ENCODE results near the gene HTRA3. TPM values are rescaled to one million over a fixed set of nuclear protein-coding genes. Genes with fewer than 3 reads are reported as not detected.

The HTRA3 gene
- total and polyA plus RNA-seq, 2 of the 4 experiments (the other 2 are of a cell fraction) = 1.3 to 9.5 TPM

DNA sequence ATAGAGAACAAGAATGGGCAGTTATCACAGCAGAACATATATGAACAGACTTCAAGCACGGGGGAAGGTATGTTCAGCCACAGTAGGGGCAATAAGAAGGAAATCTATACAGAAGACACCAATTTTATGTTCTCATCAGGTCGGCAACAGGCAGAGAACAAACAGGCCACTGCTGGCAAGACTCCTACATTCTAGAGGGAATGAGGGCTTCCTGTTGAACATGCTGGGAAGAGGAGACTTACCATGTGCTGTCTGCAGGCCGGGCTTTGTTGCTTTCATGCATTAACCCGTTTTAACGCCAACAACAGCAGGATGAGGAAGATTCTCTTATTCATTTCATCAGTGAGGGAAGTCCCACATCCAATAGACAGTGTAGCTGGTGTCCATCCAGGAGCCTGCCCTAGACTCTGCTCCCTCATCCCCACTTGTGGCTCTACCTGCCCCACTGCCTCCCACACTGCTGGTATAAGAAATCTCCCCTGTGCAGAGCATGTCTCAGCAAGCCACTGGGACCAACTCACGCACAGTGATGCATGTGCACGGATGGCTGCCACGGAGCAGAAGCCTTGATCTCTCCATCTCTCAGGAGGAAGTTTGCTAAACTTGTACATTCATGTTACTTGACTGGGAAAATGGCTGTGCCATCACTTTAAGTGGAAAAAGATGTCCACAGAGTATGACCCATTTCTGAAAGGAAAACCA lies 86.5 kb downstream of the HTRA3 start:
- H4K5ac ChIP-seq (ENCODE audit: low read depth, low read length) = no peak overlapping the region
- WGBS, 2 experiments (ENCODE audit: extremely low coverage in 2 of 2, insufficient read length in 1 of 2) = no CpG with 5 or more reads among the region's 8 CpGs
- no peak overlapping the region for H2BK5ac ChIP-seq (ENCODE audit: low read depth, low read length, poor library complexity, severe bottlenecking)
- intact Hi-C loops (cut with micrococcal nuclease) (loop anchor here (2.0 kb wide), 1 partner anchor 37 kb away; no protein-coding TSS in a partner anchor), dilution Hi-C loops (cut with HindIII; ENCODE audit: low sequenced_read_pairs, unreplicated experiment) (no loop called here), in situ Hi-C loops (cut with MboI; ENCODE audit: low sequenced_read_pairs) (no loop called here)
- H3K9me1 ChIP-seq (ENCODE audit: insufficient read depth, low read length) = peaks cover 10% of the 10 kb centered on the region; the same call in 1 of the 2 replicates
- DNase-seq = peak; percentile 31
- no peak overlapping the region for H2BK20ac ChIP-seq (ENCODE audit: low read depth, low read length)
- no peak overlapping the region for H3K4me3 ChIP-seq (ENCODE audit: insufficient read depth, low read depth, low read length)
- H3K4me2 ChIP-seq (ENCODE audit: low read depth, low read length) = no peak overlapping the region
- no peak overlapping the region for H2AFZ ChIP-seq (replicated peaks; ENCODE audit: low read length, poor library complexity)
- H4K91ac ChIP-seq (ENCODE audit: insufficient read depth, low read depth, low read length) = no peak overlapping the region
- peaks cover 16% of the 10 kb centered on the region for H3K4me1 ChIP-seq (ENCODE audit: control insufficient read depth, insufficient read depth, low read length)
- no peak overlapping the region for H2BK120ac ChIP-seq (ENCODE audit: low read depth, low read length)
- H3K56ac ChIP-seq (ENCODE audit: extremely low read depth, insufficient read depth, low read length) = no peak overlapping the region
- no peak overlapping the region for H4K8ac ChIP-seq (ENCODE audit: low read depth in 2 of 2, low read length in 2 of 2)
- no peak overlapping the region for H3K18ac ChIP-seq (ENCODE audit: low read depth, low read length)
- no peak overlapping the region; the same call in 1 of the 2 replicates for H3K14ac ChIP-seq (replicated peaks; ENCODE audit: low read depth, low read length)
- ATAC-seq (ENCODE audit: low read depth) = no peak
- ChIA-PET POLR2A (ENCODE audit: unreplicated experiment) (no interaction called here), CTCF (no interaction called here)
- no peak overlapping the region for H2AK9ac ChIP-seq (replicated peaks; ENCODE audit: low read depth, low read length, poor library complexity)
- H4K20me1 ChIP-seq (ENCODE audit: insufficient read depth, low read length) = no peaks in the 10 kb centered on the region
- peaks cover 13% of the 10 kb centered on the region for H3K27me3 ChIP-seq (ENCODE audit: control insufficient read depth, insufficient read depth, low read length)
- no peak overlapping the region for H3K27ac ChIP-seq (ENCODE audit: insufficient read depth, low read length)
- H3K9me3 ChIP-seq (ENCODE audit: control insufficient read depth, insufficient read depth, low read length) = no peaks in the 10 kb centered on the region
- no peak overlapping the region for H3K9ac ChIP-seq (ENCODE audit: low read depth, low read length)
- H2AK5ac ChIP-seq (ENCODE audit: low read depth, low read length) = no peak overlapping the region
- no peak overlapping the region for H3K23ac ChIP-seq (ENCODE audit: low read depth, low read length)
- no TSS peak for BruUV-seq (replicated peaks)
- TF ChIP-seq MAFK (IDR thresholded peaks at IDR 0.05; ENCODE audit: low read depth, low read length) (no peak), BHLHE40 (IDR thresholded peaks at IDR 0.05; ENCODE audit: low read depth, low read length) (no peak), RCOR1 (IDR thresholded peaks at IDR 0.05; ENCODE audit: insufficient replicate concordance, low read length) (no peak), CHD1 (IDR thresholded peaks at IDR 0.05; ENCODE audit: low read depth, low read length) (no peak), SMC3 (IDR thresholded peaks at IDR 0.05; ENCODE audit: low read depth, low read length) (no peak), NFE2L2 (IDR thresholded peaks at IDR 0.05; ENCODE audit: low read depth, low read length) (no peak), RAD21 (IDR thresholded peaks at IDR 0.05; ENCODE audit: low read length) (no peak), POLR2A (IDR thresholded peaks at IDR 0.05; ENCODE audit: low read depth, low read length) (no peak), RFX5 (IDR thresholded peaks at IDR 0.05; ENCODE audit: low read depth, low read length) (no peak), FOS (IDR thresholded peaks at IDR 0.05; ENCODE audit: low read depth, low read length) (no peak), CEBPB (IDR thresholded peaks at IDR 0.05; ENCODE audit: low read depth, low read length) (no peak), ELK1 (IDR thresholded peaks at IDR 0.05; ENCODE audit: borderline replicate concordance, low read depth, low read length) (no peak), MAZ (IDR thresholded peaks at IDR 0.05; ENCODE audit: borderline replicate concordance, low read depth, low read length) (no peak), MXI1 (IDR thresholded peaks at IDR 0.05; ENCODE audit: borderline replicate concordance, low read depth, low read length) (no peak)
- TF ChIP-seq, protein P1, sequence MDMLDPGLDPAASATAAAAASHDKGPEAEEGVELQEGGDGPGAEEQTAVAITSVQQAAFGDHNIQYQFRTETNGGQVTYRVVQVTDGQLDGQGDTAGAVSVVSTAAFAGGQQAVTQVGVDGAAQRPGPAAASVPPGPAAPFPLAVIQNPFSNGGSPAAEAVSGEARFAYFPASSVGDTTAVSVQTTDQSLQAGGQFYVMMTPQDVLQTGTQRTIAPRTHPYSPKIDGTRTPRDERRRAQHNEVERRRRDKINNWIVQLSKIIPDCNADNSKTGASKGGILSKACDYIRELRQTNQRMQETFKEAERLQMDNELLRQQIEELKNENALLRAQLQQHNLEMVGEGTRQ (IDR thresholded peaks at IDR 0.05; ENCODE audit: low read depth, low read length) = no peak
- TF ChIP-seq, protein P2, sequence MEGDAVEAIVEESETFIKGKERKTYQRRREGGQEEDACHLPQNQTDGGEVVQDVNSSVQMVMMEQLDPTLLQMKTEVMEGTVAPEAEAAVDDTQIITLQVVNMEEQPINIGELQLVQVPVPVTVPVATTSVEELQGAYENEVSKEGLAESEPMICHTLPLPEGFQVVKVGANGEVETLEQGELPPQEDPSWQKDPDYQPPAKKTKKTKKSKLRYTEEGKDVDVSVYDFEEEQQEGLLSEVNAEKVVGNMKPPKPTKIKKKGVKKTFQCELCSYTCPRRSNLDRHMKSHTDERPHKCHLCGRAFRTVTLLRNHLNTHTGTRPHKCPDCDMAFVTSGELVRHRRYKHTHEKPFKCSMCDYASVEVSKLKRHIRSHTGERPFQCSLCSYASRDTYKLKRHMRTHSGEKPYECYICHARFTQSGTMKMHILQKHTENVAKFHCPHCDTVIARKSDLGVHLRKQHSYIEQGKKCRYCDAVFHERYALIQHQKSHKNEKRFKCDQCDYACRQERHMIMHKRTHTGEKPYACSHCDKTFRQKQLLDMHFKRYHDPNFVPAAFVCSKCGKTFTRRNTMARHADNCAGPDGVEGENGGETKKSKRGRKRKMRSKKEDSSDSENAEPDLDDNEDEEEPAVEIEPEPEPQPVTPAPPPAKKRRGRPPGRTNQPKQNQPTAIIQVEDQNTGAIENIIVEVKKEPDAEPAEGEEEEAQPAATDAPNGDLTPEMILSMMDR (conservative IDR thresholded peaks at IDR 0.05; ENCODE audit: low read depth, low read length) = no peak
- H3K4ac ChIP-seq (ENCODE audit: low read depth, low read length) = no peak overlapping the region; the same call in 1 of the 2 replicates
- H2BK15ac ChIP-seq (ENCODE audit: low read depth, low read length) = no peak overlapping the region
- H3K36me3 ChIP-seq (ENCODE audit: control insufficient read depth, insufficient read depth, low read length) = no peaks in the 10 kb centered on the region
- H3K79me1 ChIP-seq (ENCODE audit: low read depth in 1 of 2, low read length in 2 of 2) = no peaks in the 10 kb centered on the region

Measured in IMR-90 (cell line).